H1 (cell line): ENCODE results near the gene OXNAD1. TPM values are rescaled to one million over a fixed set of nuclear protein-coding genes. Genes with fewer than 3 reads are reported as not detected.

Source experiments
- CTCF ChIA-PET: fragments of 300-600 bp; sonication (Branson Sonifier 250); formaldehyde crosslinking; loops from one replicate; lab custom pipeline; 2021; ENCODE audit not compliant: partially characterized antibody; lab: Charles Lee
- POLR2A ChIA-PET: fragments of 300-600 bp; sonication (Branson Sonifier 250); formaldehyde crosslinking; loops from one replicate; lab custom pipeline; 2021; ENCODE audit warnings: inconsistent platforms; ENCODE audit not compliant: partially characterized antibody; lab: Charles Lee
- DNase-seq, 2 experiments: peaks; one replicate each; pipeline versions ENCODE4 v3.0.0 to v3.0.0-alpha.2; 2010 to 2022; ENCODE audit warnings: low spot score in 2 of 2, low read depth in 1 of 2, mixed read lengths in 1 of 2
- FAIRE-seq: peaks from 2 replicates; lab custom pipeline; 2011; peaks lifted over from hg19 to GRCh38; lab: Jason Lieb, UNC
- H2AFZ ChIP-seq: 2 replicates; pipeline ENCODE4 v1.8.1; 2012; ENCODE audit warnings: low read length, inconsistent platforms
- H2AK5ac ChIP-seq: 2 replicates; pipeline ENCODE4 v1.6.1; 2013; ENCODE audit warnings: low read depth, low read length
- H2BK120ac ChIP-seq: replicated peaks from 2 replicates; pipeline ENCODE3; 2013; ENCODE audit warnings: low read depth, low read length, inconsistent platforms
- H2BK12ac ChIP-seq: 2 replicates; pipeline ENCODE4 v1.6.1; 2013; ENCODE audit warnings: low read depth, low read length
- H2BK15ac ChIP-seq: 2 replicates; pipeline ENCODE4 v1.6.1; 2013; ENCODE audit warnings: low read length
- H2BK20ac ChIP-seq: 2 replicates; pipeline ENCODE4 v1.6.1; 2013; ENCODE audit warnings: low read length
- H2BK5ac ChIP-seq: 2 replicates; pipeline ENCODE4 v1.6.1; 2013; ENCODE audit warnings: low read depth, low read length
- H3K14ac ChIP-seq: 2 replicates; pipeline ENCODE4 v1.6.1; 2013; ENCODE audit warnings: inconsistent platforms; ENCODE audit not compliant: insufficient read length
- H3K18ac ChIP-seq: 2 replicates; pipeline ENCODE4 v1.6.1; 2013; ENCODE audit warnings: low read length; ENCODE audit errors: extremely low read depth
- H3K23ac ChIP-seq: 2 replicates; pipeline ENCODE4 v1.6.1; 2013; ENCODE audit warnings: inconsistent platforms; ENCODE audit not compliant: insufficient read length
- H3K23me2 ChIP-seq: 2 replicates; pipeline ENCODE4 v1.6.1; 2013; ENCODE audit warnings: low read depth, low read length
- H3K27ac ChIP-seq: 2 replicates; pipeline ENCODE4 v1.6.1; 2011; ENCODE audit warnings: low read depth, low read length, inconsistent platforms
- H3K27me3 ChIP-seq, 4 experiments: replicated peaks in 1 of 4; 1 replicate in 1 of 4; 2 replicates in 3 of 4; pipeline versions ENCODE4 v1.6.1 to v1.8.1; 2011 to 2013; ENCODE audit warnings: low read length in 3 of 4, mild to moderate bottlenecking in 3 of 4, inconsistent platforms in 2 of 4, mixed read lengths in 2 of 4, moderate library complexity in 1 of 4; ENCODE audit not compliant: control insufficient read depth in 3 of 4, insufficient read depth in 3 of 4; ENCODE audit errors: extremely low read depth in 1 of 4
- H3K36me3 ChIP-seq, 4 experiments: 2 replicates each; pipeline versions ENCODE4 v1.6.1 to v1.8.1; 2011 to 2013; ENCODE audit warnings: mild to moderate bottlenecking in 4 of 4, low read length in 3 of 4, moderate library complexity in 2 of 4, control low read depth in 1 of 4, inconsistent platforms in 1 of 4; ENCODE audit not compliant: insufficient read depth in 4 of 4, control insufficient read depth in 2 of 4
- H3K4ac ChIP-seq: replicated peaks from 2 replicates; pipeline ENCODE3; 2013; ENCODE audit warnings: low read length, low read depth, mixed read lengths, inconsistent platforms; ENCODE audit not compliant: insufficient read length
- H3K4me1 ChIP-seq, 4 experiments: replicated peaks in 1 of 4; 1 replicate in 1 of 4; 2 replicates in 3 of 4; pipeline versions ENCODE4 v1.6.1 to v1.8.1; 2011 to 2013; ENCODE audit warnings: low read length in 3 of 4, inconsistent platforms in 2 of 4, mixed read lengths in 1 of 4; ENCODE audit not compliant: insufficient read depth in 4 of 4, control insufficient read depth in 3 of 4
- H3K4me2 ChIP-seq, 2 experiments: 2 replicates each; pipeline versions ENCODE4 v1.6.1 to v1.8.1; 2011 to 2013; ENCODE audit warnings: low read depth in 2 of 2, low read length in 2 of 2, control low read depth in 1 of 2, inconsistent platforms in 1 of 2, mild to moderate bottlenecking in 1 of 2; ENCODE audit not compliant: insufficient read depth in 1 of 2
- H3K4me3 ChIP-seq, 4 experiments: fragments of 200-600, 300-600 bp in 1 of 4; sonication (generic), shearing (Covaris generic), sonication (Bioruptor Twin) in 1 of 4; 2 replicates each; pipeline versions ENCODE4 v1.5.1 to v1.8.1; 2011 to 2016; ENCODE audit warnings: low read length in 4 of 4, low read depth in 3 of 4, control low read depth in 2 of 4, inconsistent platforms in 2 of 4, mild to moderate bottlenecking in 2 of 4, mixed read lengths in 1 of 4, moderate library complexity in 1 of 4; ENCODE audit not compliant: insufficient read depth in 2 of 4; ENCODE audit errors: extremely low read depth in 1 of 4
- H3K56ac ChIP-seq: replicated peaks from 2 replicates; pipeline ENCODE3; 2013; ENCODE audit warnings: low read depth, mild to moderate bottlenecking, mixed read lengths, low read length, inconsistent platforms; ENCODE audit not compliant: insufficient read length
- H3K79me1 ChIP-seq: 2 replicates; pipeline ENCODE4 v1.6.1; 2013; ENCODE audit warnings: low read depth, low read length, control low read depth
- H3K79me2 ChIP-seq, 2 experiments: 2 replicates each; pipeline versions ENCODE4 v1.6.1 to v1.8.1; 2012 to 2013; ENCODE audit warnings: low read length in 2 of 2, mild to moderate bottlenecking in 2 of 2, inconsistent platforms in 1 of 2; ENCODE audit not compliant: insufficient read depth in 2 of 2, control insufficient read depth in 1 of 2
- H3K9ac ChIP-seq, 4 experiments: replicated peaks in 1 of 4; 1 replicate in 1 of 4; 2 replicates in 3 of 4; pipeline versions ENCODE4 v1.6.1 to v1.8.1; 2011 to 2013; ENCODE audit warnings: low read depth in 3 of 4, low read length in 3 of 4, control low read depth in 2 of 4, mild to moderate bottlenecking in 2 of 4, moderate library complexity in 2 of 4, inconsistent platforms in 1 of 4; ENCODE audit errors: extremely low read depth in 1 of 4
- H3K9me3 ChIP-seq, 2 experiments: 2 replicates each; pipeline versions ENCODE4 v1.6.1 to v1.8.1; 2012 to 2013; ENCODE audit warnings: mild to moderate bottlenecking in 2 of 2, moderate library complexity in 2 of 2, control low read depth in 1 of 2, inconsistent platforms in 1 of 2, low read depth in 1 of 2, low read length in 1 of 2, mixed read lengths in 1 of 2; ENCODE audit not compliant: insufficient read depth in 2 of 2
- H4K20me1 ChIP-seq, 2 experiments: replicated peaks in 1 of 2; 2 replicates each; pipeline versions ENCODE3 to v1.8.1; 2011 to 2013; ENCODE audit warnings: inconsistent platforms in 2 of 2, low read length in 2 of 2, mild to moderate bottlenecking in 1 of 2; ENCODE audit not compliant: insufficient read depth in 2 of 2, control insufficient read depth in 1 of 2
- H4K5ac ChIP-seq: 2 replicates; pipeline ENCODE4 v1.6.1; 2013; ENCODE audit warnings: low read length, low read depth, mixed read lengths, inconsistent platforms; ENCODE audit not compliant: insufficient read length
- H4K8ac ChIP-seq: 2 replicates; pipeline ENCODE4 v1.8.0; 2013; ENCODE audit warnings: mild to moderate bottlenecking, moderate library complexity, low read length, inconsistent platforms; ENCODE audit not compliant: insufficient read depth; ENCODE audit errors: extremely low read depth
- H4K91ac ChIP-seq: replicated peaks from 2 replicates; pipeline ENCODE3; 2013; ENCODE audit warnings: low read length, mixed read lengths, inconsistent platforms; ENCODE audit not compliant: insufficient read length
- CBX8 ChIP-seq: fragments of 300-800, 300-1000 bp; sonication (generic); IDR thresholded peaks from 2 replicates; pipeline ENCODE4 v1.7.1; 2016; ENCODE audit warnings: low read depth, low read length, borderline replicate concordance
- CREB1 ChIP-seq: IDR thresholded peaks from 2 replicates; pipeline ENCODE4 v1.6.1; 2012; ENCODE audit warnings: inconsistent platforms
- EZH2 ChIP-seq: fragments of 200-600 bp; sonication (generic); IDR thresholded peaks from 2 replicates; pipeline ENCODE4 v1.7.1; 2012; ENCODE audit warnings: low read depth, mild to moderate bottlenecking, moderate library complexity, low read length, inconsistent platforms; ENCODE audit not compliant: severe bottlenecking
- HDAC2 ChIP-seq, 2 experiments: fragments of 300-600 bp in 1 of 2; sonication (generic) in 1 of 2; IDR thresholded peaks; 2 replicates each; pipeline ENCODE4 v1.6.1; 2011 to 2012; ENCODE audit warnings: low read depth in 2 of 2, low read length in 2 of 2, mild to moderate bottlenecking in 2 of 2, moderate library complexity in 2 of 2, borderline replicate concordance in 1 of 2, inconsistent platforms in 1 of 2
- JUND ChIP-seq: IDR thresholded peaks from 2 replicates; pipeline ENCODE4 v1.6.1; 2011; ENCODE audit warnings: mild to moderate bottlenecking, improper control_type of control experiment, low read length
- KDM1A ChIP-seq: fragments of 200-600, 300-600 bp; sonication (generic); IDR thresholded peaks from 2 replicates; pipeline ENCODE4 v1.7.1; 2016; ENCODE audit warnings: mild to moderate bottlenecking, low read length, borderline replicate concordance
- MAFK ChIP-seq: IDR thresholded peaks from 2 replicates; pipeline ENCODE4 v1.6.1; 2012; ENCODE audit warnings: low read depth, mild to moderate bottlenecking, improper control_type of control experiment, low read length
- POU5F1 ChIP-seq: IDR thresholded peaks from 2 replicates; pipeline ENCODE4 v1.6.1; 2011; ENCODE audit warnings: low read depth, mild to moderate bottlenecking, low read length, moderate library complexity
- SAP30 ChIP-seq: fragments of 300-600 bp; sonication (generic); IDR thresholded peaks from 2 replicates; pipeline ENCODE4 v1.7.1; 2012; ENCODE audit warnings: low read length, moderate library complexity, mild to moderate bottlenecking, inconsistent platforms; ENCODE audit not compliant: insufficient read depth, insufficient replicate concordance
- SP4 ChIP-seq: IDR thresholded peaks from 2 replicates; pipeline ENCODE4 v1.6.1; 2012; ENCODE audit warnings: low read length, inconsistent platforms
- TBP ChIP-seq: IDR thresholded peaks from 2 replicates; pipeline ENCODE4 v1.6.1; 2011; ENCODE audit warnings: low read depth, low read length, improper control_type of control experiment
- WGBS, 2 experiments: shearing (Covaris generic) in 1 of 2; methylation state at CpG; one replicate each; pipeline versions ENCODE4 v1.1.6 to v1.1.7; 2013 to 2015; ENCODE audit warnings: low lambda C conversion rate in 2 of 2, mixed read lengths in 2 of 2, inconsistent platforms in 1 of 2, low coverage in 1 of 2, missing lambda C conversion rate in 1 of 2; ENCODE audit not compliant: insufficient replicate concordance in 2 of 2, insufficient coverage in 1 of 2, insufficient read length in 1 of 2; ENCODE audit errors: extremely low coverage in 1 of 2, missing lambda C conversion rate in 1 of 2; 5-methylcytosine and 5-hydroxymethylcytosine counted together
- polyA plus RNA-seq, 7 experiments: library from polyadenylated mRNA; depleted of rRNA in 3 of 7; stranded (reverse) in 5 of 7; unstranded in 2 of 7; fragments of >200 nt in 5 of 7; fragments of 200-250 nt in 2 of 7; gene quantifications; 1 replicate in 5 of 7; 2 replicates in 1 of 7; 4 replicates in 1 of 7; pipeline versions ENCODE4 v1.2.1 to v1.2.3, GENCODE V29; 2011 to 2013; ENCODE audit warnings: missing spikeins in 2 of 7, mixed read lengths in 2 of 7
- total RNA-seq: library from RNA; stranded (reverse); fragmentation: NEBNext Ultra II Directional; extraction: Animal tissue kit (Norgen Biotek cat#: 25700); gene quantifications from 2 replicates; pipeline ENCODE4 v1.2.1, GENCODE V29; 2021
- TF ChIP-seq, protein P1 (sequence below): IDR thresholded peaks from 2 replicates; pipeline ENCODE4 v1.6.1; 2012; ENCODE audit warnings: low read length, inconsistent platforms

Gene OXNAD1
- total and polyA plus RNA-seq, 2 of the 8 experiments (the other 6 are each of a cell fraction or from before 2014, with no cell fraction given) = 14.9 to 24.8 TPM

DNA sequence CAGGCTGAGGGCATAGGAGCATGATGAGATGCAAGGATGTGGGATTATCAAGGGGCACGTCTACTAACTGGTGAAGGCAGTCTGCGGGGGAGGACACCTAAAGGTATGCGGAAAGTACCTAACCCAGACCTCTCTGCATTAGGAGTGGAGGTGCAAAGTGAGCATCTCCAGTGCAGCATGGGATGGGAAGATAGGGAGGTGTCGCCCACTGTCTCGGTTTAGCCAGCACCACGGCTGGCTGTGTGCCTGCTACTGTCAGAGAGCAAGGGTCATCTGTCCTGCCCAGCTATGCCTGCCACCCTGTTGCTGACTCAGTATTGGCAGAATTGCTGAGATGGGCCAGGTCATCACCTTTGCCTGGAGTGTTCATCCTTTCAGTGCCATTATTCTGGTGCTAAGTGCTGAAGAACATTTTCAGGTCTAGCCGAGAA is 40.1 kb downstream of the OXNAD1 start:
- Histone ChIP-seq H3K4ac (no peak overlapping the region), H2BK5ac (no peak overlapping the region), H3K23me2 (no peaks in the 10 kb centered on the region), H2BK12ac (no peak overlapping the region), H3K79me2 (peaks cover 0 to 8% of the 10 kb centered on the region in 2 experiments; a peak in 1 of 4 replicates), H4K20me1 (no peaks in the 10 kb centered on the region), H3K14ac (no peak overlapping the region), H2BK120ac (no peak overlapping the region), H3K27ac (no peak overlapping the region), H3K4me2 (no peak overlapping the region), H3K27me3 (no peaks in the 10 kb centered on the region), H4K5ac (no peak overlapping the region), H3K79me1 (peaks cover 4% of the 10 kb centered on the region; the same call in 1 of the 2 replicates), H2AFZ (no peak overlapping the region), H4K91ac (no peak overlapping the region), H4K8ac (no peak overlapping the region), H2BK20ac (no peak overlapping the region), H3K9ac (no peak overlapping the region; a peak in 2 of 7 replicates), H2BK15ac (no peak overlapping the region), H3K4me1 (peaks cover 7 to 29% (median 21%) of the 10 kb centered on the region in 4 experiments; a peak in 6 of 7 replicates), H3K9me3 (no peaks in the 10 kb centered on the region), H3K18ac (no peak overlapping the region), H3K23ac (no peak overlapping the region), H3K36me3 (peaks cover 0 to 23% (median 1%) of the 10 kb centered on the region in 4 experiments; a peak in 3 of 8 replicates), H2AK5ac (no peak overlapping the region), H3K4me3 (no peak overlapping the region), H3K56ac (no peak overlapping the region)
- CTCF ChIA-PET = interaction anchor here (0.8 to 3.8 kb wide), 6 partner anchors 7 to 62 kb away, joined by 3 to 22 read pairs (median 4); no protein-coding TSS in a partner anchor
- WGBS, 2 experiments = 92% methylated on average over 7 of the region's 7 CpGs; no CpG with 5 or more reads in 1 of the 2 experiments
- POLR2A ChIA-PET = interaction anchor here (1.1 kb wide), 1 partner anchor 9 kb away, joined by 3 read pairs; no protein-coding TSS in a partner anchor
- DNase-seq = no peak
- no peak for FAIRE-seq
- TF ChIP-seq MAFK (no peak), EZH2 (no peak), KDM1A (no peak), SAP30 (no peak), CREB1 (no peak), POU5F1 (no peak), JUND (no peak), CBX8 (no peak), TBP (no peak), HDAC2 (IDR thresholded peaks at IDR 0.05; ENCODE audit: borderline replicate concordance in 1 of 2, low read depth in 2 of 2, low read length in 2 of 2) (no peak), SP4 (no peak)
- TF ChIP-seq, protein P1, sequence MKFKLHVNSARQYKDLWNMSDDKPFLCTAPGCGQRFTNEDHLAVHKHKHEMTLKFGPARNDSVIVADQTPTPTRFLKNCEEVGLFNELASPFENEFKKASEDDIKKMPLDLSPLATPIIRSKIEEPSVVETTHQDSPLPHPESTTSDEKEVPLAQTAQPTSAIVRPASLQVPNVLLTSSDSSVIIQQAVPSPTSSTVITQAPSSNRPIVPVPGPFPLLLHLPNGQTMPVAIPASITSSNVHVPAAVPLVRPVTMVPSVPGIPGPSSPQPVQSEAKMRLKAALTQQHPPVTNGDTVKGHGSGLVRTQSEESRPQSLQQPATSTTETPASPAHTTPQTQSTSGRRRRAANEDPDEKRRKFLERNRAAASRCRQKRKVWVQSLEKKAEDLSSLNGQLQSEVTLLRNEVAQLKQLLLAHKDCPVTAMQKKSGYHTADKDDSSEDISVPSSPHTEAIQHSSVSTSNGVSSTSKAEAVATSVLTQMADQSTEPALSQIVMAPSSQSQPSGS = no peak
